HG03097 (cell line): ENCODE measurements around the gene LRG1.
"Not testable (repeated sequence)": the region's sequence is repeated elsewhere in the genome, so short reads cannot be mapped to it uniquely, and the experiment has no call there.

Experiments
- ATAC-seq: cut with Tn5 transposase; IDR thresholded peaks from one replicate; pipeline ENCODE4 v1.9.1; 2021; ENCODE audit not compliant: unreplicated experiment, low FRiP score

LRG1 gene

DNA sequence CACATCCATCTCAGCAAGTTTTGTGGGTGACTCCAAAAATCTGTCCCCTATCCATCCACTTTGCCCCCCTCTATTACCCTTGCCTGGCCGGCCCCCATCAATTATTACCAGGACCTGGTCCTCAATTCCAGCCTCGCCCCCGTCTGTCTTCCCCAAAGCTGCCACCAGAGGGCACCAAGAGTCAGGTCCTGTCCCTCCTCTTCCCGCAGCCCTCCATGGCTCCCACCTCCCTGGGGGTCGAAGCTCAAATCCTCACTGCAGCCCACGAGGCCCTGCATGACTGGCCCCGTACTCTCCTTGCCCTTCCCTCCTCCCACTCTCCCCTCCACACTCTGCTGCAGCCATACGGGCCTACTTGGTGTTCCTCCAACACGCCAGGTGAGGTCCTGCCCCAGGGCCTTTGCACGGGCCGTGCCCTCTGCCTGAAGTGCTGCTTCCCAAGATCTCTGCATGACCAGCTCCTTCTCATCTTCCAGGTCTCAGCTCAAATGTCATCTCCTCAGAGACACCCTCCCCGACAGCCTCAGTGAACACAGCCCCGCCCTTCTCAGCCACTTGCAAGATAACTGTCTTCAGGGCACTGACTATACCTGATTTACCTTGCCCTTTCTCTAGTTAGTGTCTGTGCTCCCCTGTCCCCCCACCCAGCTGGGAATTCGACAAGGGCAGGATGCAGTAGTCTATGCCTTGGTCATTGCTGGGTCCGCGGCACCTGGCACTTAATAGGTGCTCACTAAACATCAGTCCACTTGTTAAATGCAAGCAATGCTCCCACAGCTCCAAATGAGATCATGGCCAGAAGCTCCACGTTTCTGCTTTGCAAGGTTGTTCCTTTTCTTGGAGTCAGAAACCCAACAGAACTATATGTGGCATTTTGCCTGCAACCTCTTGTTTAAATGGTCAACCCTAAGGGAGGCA is 36.4 kb upstream of the LRG1 start:
- no peak for ATAC-seq

GRCh38 chr19:4575267-4576015 is 35.6 kb upstream of the LRG1 start:
- no peak for ATAC-seq

DNA sequence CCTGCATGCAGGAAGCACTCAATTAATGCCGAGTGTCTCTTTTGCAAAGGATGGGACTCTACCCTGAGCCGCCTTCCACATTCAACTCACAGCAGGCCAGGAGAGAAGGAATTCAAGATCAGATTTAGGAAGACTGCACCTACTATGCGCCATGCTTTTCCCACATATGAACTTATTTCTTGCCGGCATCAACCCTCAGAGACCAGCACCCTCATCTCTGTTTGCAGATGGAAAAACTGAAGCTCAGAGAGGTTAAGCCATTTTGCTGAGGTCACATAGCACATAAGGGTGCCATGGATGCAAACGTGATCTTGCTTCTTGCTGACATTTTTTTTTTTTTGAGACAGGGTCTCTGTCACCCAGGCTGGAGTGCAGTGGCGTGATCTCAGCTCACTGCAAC is 33.8 kb upstream of the LRG1 start:
- ATAC-seq, result no peak

- ATAC-seq, result no peak
Measured at GRCh38 chr19:4571305-4571917, 31.6 kb upstream of the LRG1 start.

GRCh38 chr19:4570916-4571304 is 31.1 kb upstream of the LRG1 start:
- no peak for ATAC-seq

GRCh38 chr19:4570402-4570801 is 30.6 kb upstream of the LRG1 start:
- no peak for ATAC-seq

DNA sequence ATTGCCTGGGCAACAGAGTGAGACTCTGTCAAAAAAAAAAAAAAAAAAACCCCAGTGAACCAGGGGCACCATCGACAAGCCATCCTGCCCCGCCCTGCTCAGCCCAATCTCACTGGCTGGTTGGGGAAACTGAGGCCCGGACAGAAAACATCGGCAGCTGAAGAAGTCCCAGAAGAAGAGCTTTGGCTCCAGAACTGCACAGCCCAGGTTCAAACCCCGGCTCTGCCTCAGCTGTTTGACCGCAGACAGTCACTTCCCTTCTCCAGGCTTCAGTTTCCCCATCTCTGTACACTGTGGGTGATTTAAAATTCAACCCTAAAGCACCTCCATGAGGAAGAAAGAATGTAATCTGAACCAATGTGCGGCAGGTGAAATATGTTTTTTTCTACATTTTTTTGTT is 29.1 kb upstream of the LRG1 start:
- no peak for ATAC-seq

DNA sequence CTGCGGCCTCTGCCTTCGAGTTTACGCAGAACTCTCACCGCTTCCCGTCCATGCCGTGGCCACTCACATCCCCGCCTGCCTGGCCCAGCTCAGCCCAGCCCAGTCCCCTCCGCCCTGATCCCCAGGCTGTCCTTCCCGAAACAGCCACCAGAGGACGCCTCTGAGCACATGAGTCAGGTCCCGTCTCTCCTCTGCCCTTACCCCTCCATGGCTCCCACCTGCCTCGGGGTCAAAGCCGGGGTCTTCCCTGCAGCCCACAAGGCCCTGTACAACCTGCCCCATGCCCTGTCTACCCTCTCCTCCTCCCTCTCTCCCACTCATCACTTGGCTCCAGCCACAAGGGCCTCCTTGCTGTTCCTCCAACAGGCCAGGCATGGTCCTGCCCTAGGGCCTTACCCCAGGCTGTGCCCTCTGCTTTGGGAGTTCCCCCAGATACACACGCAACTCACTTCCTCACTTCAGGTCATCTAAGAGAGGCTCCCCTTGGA is 27.8 kb upstream of the LRG1 start:
- no peak for ATAC-seq

DNA sequence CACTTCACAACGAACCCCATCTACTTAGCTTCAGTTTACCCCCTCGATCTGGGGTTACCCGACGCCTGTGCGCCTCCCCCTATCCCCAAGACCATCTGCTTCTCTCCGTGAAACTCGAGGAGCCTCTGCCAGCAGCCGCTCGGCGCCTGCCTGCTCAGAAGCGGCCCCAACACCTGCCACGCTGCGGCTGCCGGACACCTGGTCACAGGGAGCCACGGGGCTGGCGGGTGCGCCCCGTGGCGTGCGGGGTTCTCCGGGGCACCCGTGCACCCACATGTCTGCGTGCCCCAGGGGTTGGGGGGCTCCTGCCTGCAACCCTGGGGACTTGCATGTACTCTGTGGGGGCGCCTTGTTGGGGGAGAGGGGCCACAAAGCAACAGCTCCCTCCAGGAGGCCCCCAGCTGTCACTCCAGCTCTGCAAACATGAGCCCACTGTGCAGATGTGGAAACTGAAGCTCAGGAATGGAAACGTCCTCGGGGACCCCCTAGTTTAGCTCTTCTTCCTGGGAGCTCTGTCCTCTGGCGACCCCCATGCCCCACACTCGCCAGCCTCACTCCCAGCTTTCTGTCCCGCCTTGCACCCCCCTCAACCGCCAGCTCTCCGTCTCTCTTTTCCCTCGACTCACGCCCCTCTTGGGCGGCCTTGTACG is 26.7 kb upstream of the LRG1 start:
- no peak for ATAC-seq

- not testable (repeated sequence) for ATAC-seq
Measured at GRCh38 chr19:4563562-4563961, 23.7 kb upstream of the LRG1 start.

GRCh38 chr19:4562085-4562484 is 22.2 kb upstream of the LRG1 start:
- ATAC-seq, result not testable (repeated sequence)

DNA sequence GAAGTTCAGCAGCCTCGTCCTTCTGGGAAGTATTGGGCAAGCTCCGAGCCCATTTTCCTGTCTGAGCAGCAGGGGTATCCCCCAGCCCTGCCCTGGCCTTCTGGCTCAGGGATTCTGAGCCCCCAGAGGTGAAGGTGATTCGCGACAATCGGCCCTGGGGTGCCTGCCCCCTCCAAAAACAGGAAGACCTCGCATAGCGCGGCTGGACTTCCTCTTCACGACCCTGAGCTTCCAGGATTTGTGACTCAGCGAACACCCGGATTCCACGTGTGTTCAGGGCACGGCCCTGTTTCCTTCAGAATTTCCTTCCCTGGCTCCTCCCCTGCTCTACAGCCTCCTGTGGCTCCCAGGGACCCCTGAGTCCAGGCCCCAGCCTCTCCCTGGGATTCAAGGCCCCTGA is 19.7 kb upstream of the LRG1 start, which contains the start of gene SEMA6B:
TSS of gene SEMA6B (minus strand) at position 116 of the 400 bp plus-strand sequence. CDS start 1,227 bp downstream, outside the sequence.
- ATAC-seq, result no peak

GRCh38 chr19:4557971-4558941 is 18.4 kb upstream of the LRG1 start:
- ATAC-seq, result no peak

- no peak for ATAC-seq
Measured at GRCh38 chr19:4557144-4557970, 17.5 kb upstream of the LRG1 start.

DNA sequence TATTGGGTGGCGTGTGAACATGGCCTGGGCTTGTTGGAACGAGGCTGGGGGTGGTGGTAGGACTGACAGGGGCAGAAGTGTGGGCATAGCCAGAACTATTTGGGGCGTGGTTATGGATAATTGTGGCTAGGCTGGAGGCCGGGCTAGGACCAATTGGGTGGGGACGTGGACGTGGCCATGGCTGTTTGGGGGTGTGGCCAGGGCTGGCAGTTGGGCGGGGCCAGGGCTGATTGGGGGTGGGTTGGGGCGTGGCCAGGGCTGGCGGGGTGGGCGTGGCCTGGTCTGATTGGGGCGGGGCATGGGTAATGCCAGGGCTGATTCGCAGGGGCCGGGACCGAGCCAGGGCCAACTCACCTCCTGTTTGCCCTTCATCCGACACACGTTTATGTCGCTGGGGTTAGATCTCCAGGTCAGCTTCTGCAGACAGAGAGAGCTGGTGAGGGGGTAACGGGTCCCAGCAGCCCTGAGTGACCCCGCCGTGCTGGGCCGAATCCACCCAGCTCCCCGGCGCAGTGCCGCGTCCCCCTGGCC is 16.8 kb upstream of the LRG1 start:
- no peak for ATAC-seq

DNA sequence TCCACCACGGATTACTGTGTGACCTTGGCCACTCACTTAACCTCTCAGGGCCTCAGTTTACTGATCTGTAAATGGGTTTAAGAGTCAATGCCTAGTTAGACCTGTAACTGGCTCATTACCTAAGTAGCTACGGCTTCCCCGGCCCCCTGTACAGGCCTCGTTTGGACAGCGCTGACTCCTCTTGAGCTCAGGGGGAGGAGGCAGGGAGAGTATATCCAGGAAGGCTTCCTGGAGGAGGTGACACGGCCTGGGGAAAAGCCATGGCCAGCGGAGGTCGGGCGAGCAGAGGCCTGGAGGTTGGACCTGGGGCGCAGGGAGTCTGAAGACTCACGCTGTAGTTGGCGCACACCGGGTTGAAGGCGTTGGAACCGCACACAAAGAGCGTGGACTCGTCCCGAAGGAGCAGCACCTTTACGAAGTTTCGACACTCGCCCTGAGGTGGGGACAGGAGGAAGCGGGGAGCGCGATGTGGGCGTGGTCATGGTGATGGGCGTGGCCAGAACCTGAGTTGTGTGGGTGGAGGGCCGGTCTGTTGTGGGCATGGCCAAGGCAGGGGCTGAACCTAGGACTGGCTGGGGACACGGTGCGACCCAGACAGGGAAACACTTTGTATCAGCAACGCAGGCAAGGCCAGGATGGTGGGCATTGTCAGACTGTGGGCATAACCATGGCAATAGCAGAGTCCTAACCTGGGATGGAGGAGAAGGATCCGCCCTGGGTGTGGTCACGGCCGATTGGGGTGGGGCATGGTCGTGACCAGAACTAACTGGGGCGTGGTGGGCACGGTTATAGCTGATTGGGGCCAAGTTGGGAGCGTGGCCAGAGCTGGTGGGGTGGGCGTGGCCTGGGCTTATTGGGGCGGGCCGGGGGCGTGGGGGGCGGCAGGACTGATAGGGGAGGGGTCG is 16.1 kb upstream of the LRG1 start:
- ATAC-seq, result no peak

DNA sequence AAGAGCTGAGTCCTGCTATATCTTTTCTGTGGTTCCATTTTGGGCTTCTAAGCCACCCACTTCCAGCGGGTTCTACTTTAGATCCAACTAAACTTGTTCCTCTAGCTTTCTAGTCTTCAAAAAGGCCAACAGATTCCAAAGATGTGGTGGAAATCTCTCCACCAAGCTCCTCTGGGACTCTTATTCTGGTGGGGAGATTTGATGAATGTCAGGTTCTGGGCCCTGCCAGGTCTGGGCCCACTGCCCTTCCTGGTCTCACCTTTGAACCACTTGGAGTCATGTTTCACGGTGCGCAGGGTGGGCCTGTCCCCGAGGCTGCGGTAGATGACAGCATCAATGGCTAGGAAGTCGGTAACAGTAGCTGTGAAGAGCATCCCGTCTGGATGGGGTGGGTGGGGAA is 14.9 kb upstream of the LRG1 start:
- ATAC-seq, result no peak
